ENCODE data around the gene AGAP1.

DNA sequence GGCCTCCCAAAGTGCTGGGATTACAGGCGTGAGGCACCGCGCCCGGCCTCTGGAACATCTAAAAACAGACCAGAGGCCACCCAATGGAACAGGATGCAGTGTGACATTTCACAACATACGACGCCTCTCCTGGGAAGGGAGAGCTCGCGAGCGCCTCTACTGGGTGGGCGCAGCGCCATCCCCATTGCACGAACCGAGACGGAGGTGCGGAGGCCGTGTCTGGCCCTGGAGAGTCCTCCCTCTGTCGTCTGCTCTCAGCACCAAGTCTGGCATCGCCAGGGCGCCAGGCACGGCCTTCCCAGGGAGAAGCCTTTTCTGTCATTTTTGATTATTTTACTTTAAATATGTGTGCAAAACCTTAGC lies 683.7 kb downstream of the AGAP1 start:
- TF ChIP-seq, protein P1, sequence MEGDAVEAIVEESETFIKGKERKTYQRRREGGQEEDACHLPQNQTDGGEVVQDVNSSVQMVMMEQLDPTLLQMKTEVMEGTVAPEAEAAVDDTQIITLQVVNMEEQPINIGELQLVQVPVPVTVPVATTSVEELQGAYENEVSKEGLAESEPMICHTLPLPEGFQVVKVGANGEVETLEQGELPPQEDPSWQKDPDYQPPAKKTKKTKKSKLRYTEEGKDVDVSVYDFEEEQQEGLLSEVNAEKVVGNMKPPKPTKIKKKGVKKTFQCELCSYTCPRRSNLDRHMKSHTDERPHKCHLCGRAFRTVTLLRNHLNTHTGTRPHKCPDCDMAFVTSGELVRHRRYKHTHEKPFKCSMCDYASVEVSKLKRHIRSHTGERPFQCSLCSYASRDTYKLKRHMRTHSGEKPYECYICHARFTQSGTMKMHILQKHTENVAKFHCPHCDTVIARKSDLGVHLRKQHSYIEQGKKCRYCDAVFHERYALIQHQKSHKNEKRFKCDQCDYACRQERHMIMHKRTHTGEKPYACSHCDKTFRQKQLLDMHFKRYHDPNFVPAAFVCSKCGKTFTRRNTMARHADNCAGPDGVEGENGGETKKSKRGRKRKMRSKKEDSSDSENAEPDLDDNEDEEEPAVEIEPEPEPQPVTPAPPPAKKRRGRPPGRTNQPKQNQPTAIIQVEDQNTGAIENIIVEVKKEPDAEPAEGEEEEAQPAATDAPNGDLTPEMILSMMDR (IDR thresholded peaks at IDR 0.05; ENCODE audit: low read depth, low read length, missing input control) = peak; percentile 14
- TF ChIP-seq, protein P2, sequence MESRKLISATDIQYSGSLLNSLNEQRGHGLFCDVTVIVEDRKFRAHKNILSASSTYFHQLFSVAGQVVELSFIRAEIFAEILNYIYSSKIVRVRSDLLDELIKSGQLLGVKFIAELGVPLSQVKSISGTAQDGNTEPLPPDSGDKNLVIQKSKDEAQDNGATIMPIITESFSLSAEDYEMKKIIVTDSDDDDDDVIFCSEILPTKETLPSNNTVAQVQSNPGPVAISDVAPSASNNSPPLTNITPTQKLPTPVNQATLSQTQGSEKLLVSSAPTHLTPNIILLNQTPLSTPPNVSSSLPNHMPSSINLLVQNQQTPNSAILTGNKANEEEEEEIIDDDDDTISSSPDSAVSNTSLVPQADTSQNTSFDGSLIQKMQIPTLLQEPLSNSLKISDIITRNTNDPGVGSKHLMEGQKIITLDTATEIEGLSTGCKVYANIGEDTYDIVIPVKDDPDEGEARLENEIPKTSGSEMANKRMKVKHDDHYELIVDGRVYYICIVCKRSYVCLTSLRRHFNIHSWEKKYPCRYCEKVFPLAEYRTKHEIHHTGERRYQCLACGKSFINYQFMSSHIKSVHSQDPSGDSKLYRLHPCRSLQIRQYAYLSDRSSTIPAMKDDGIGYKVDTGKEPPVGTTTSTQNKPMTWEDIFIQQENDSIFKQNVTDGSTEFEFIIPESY (IDR thresholded peaks at IDR 0.05) = no peak
- TF ChIP-seq SP1 (IDR thresholded peaks at IDR 0.05) (no peak), YY1 (IDR thresholded peaks at IDR 0.05) (no peak), RXRA (IDR thresholded peaks at IDR 0.05) (no peak), GABPA (IDR thresholded peaks at IDR 0.05 in 1 of 2, conservative IDR thresholded peaks at IDR 0.05 in 1 of 2) (no peak), EGR1 (IDR thresholded peaks at IDR 0.05; ENCODE audit: low read depth in 2 of 2) (no peak), RAD21 (IDR thresholded peaks at IDR 0.05) (no peak), JUND (IDR thresholded peaks at IDR 0.05) (no peak), FOXA1 (IDR thresholded peaks at IDR 0.05) (no peak)
- TF ChIP-seq, protein P3, sequence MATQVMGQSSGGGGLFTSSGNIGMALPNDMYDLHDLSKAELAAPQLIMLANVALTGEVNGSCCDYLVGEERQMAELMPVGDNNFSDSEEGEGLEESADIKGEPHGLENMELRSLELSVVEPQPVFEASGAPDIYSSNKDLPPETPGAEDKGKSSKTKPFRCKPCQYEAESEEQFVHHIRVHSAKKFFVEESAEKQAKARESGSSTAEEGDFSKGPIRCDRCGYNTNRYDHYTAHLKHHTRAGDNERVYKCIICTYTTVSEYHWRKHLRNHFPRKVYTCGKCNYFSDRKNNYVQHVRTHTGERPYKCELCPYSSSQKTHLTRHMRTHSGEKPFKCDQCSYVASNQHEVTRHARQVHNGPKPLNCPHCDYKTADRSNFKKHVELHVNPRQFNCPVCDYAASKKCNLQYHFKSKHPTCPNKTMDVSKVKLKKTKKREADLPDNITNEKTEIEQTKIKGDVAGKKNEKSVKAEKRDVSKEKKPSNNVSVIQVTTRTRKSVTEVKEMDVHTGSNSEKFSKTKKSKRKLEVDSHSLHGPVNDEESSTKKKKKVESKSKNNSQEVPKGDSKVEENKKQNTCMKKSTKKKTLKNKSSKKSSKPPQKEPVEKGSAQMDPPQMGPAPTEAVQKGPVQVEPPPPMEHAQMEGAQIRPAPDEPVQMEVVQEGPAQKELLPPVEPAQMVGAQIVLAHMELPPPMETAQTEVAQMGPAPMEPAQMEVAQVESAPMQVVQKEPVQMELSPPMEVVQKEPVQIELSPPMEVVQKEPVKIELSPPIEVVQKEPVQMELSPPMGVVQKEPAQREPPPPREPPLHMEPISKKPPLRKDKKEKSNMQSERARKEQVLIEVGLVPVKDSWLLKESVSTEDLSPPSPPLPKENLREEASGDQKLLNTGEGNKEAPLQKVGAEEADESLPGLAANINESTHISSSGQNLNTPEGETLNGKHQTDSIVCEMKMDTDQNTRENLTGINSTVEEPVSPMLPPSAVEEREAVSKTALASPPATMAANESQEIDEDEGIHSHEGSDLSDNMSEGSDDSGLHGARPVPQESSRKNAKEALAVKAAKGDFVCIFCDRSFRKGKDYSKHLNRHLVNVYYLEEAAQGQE (IDR thresholded peaks at IDR 0.05) = no peak

Measured in liver (tissue), 3 donors.